Mesenchymal stem cell (in vitro differentiated cells and primary cell): Measurements from ENCODE around the gene YPEL1.

Experiments used
- DNase-seq: peaks from one replicate; pipeline ENCODE4 v3.0.0-alpha.2; 2013
- H2AFZ ChIP-seq: one replicate; pipeline ENCODE4 v1.6.1; 2013; ENCODE audit warnings: low read depth, mild to moderate bottlenecking, control low read depth, inconsistent platforms, low read length, moderate library complexity
- H2AK5ac ChIP-seq: 2 replicates; pipeline ENCODE4 v1.6.1; 2013; ENCODE audit warnings: low read length, moderate library complexity, mild to moderate bottlenecking, inconsistent platforms; ENCODE audit not compliant: severe bottlenecking
- H2BK120ac ChIP-seq: one replicate; pipeline ENCODE4 v1.6.1; 2013; ENCODE audit warnings: low read depth, mild to moderate bottlenecking, inconsistent platforms, low read length, moderate library complexity
- H2BK12ac ChIP-seq, 2 experiments: one replicate each; pipeline ENCODE4 v1.6.1; 2013; ENCODE audit warnings: inconsistent platforms in 2 of 2, low read length in 2 of 2, mild to moderate bottlenecking in 2 of 2, moderate library complexity in 2 of 2, control low read depth in 1 of 2
- H2BK15ac ChIP-seq: one replicate; pipeline ENCODE4 v1.6.1; 2013; ENCODE audit warnings: mild to moderate bottlenecking, low read depth, inconsistent platforms; ENCODE audit not compliant: poor library complexity, severe bottlenecking
- H2BK5ac ChIP-seq: 2 replicates; pipeline ENCODE4 v1.6.1; 2013; ENCODE audit warnings: low read depth, mild to moderate bottlenecking, low read length, control low read depth, inconsistent platforms; ENCODE audit not compliant: poor library complexity, severe bottlenecking
- H3K14ac ChIP-seq, 2 experiments: one replicate each; pipeline ENCODE4 v1.6.1; 2013; ENCODE audit warnings: inconsistent platforms in 2 of 2, low read length in 2 of 2, control low read depth in 1 of 2, mild to moderate bottlenecking in 1 of 2, moderate library complexity in 1 of 2
- H3K18ac ChIP-seq, 2 experiments: one replicate each; pipeline ENCODE4 v1.6.1; 2013; ENCODE audit warnings: inconsistent platforms in 2 of 2, low read length in 2 of 2, control low read depth in 1 of 2, low read depth in 1 of 2, mild to moderate bottlenecking in 1 of 2
- H3K23ac ChIP-seq, 2 experiments: one replicate each; pipeline ENCODE4 v1.6.1; 2013; ENCODE audit warnings: inconsistent platforms in 2 of 2, low read length in 2 of 2, mild to moderate bottlenecking in 2 of 2, moderate library complexity in 2 of 2, control low read depth in 1 of 2
- H3K27ac ChIP-seq: 2 replicates; pipeline ENCODE4 v1.5.1; 2013; ENCODE audit warnings: mild to moderate bottlenecking, moderate library complexity, low read length, control low read depth, inconsistent platforms; ENCODE audit not compliant: poor library complexity, severe bottlenecking
- H3K27me3 ChIP-seq, 2 experiments: 2 replicates each; pipeline versions ENCODE4 v1.6.1 to v1.7.0; 2013; ENCODE audit warnings: low read length in 2 of 2, mild to moderate bottlenecking in 2 of 2, moderate library complexity in 2 of 2, control low read depth in 1 of 2, inconsistent platforms in 1 of 2; ENCODE audit not compliant: control insufficient read depth in 1 of 2, insufficient read depth in 1 of 2
- H3K36me3 ChIP-seq, 2 experiments: 2 replicates each; pipeline versions ENCODE4 v1.6.1 to v1.7.0; 2013; ENCODE audit warnings: low read length in 2 of 2, control low read depth in 1 of 2, inconsistent platforms in 1 of 2, low read depth in 1 of 2, mild to moderate bottlenecking in 1 of 2; ENCODE audit not compliant: insufficient read depth in 2 of 2, control insufficient read depth in 1 of 2
- H3K4ac ChIP-seq, 2 experiments: one replicate each; pipeline ENCODE4 v1.6.1; 2013; ENCODE audit warnings: inconsistent platforms in 2 of 2, low read length in 2 of 2, mild to moderate bottlenecking in 2 of 2, moderate library complexity in 2 of 2, control low read depth in 1 of 2, low read depth in 1 of 2
- H3K4me1 ChIP-seq: 2 replicates; pipeline ENCODE4 v1.6.1; 2013; ENCODE audit warnings: low read depth, low read length, control low read depth; ENCODE audit not compliant: control insufficient read depth, insufficient read depth
- H3K4me2 ChIP-seq: 2 replicates; pipeline ENCODE4 v1.6.1; 2013; ENCODE audit warnings: low read length, mild to moderate bottlenecking, inconsistent platforms; ENCODE audit not compliant: poor library complexity, severe bottlenecking
- H3K4me3 ChIP-seq, 2 experiments: 2 replicates each; pipeline versions ENCODE4 v1.5.1 to v1.7.0; 2013; ENCODE audit warnings: low read length in 2 of 2, mild to moderate bottlenecking in 2 of 2, control low read depth in 1 of 2, low read depth in 1 of 2; ENCODE audit not compliant: insufficient read depth in 1 of 2
- H3K79me1 ChIP-seq: replicated peaks from 2 replicates; pipeline ENCODE4 v1.6.1; 2013; ENCODE audit warnings: mild to moderate bottlenecking, control low read depth, low read length, inconsistent platforms; ENCODE audit not compliant: poor library complexity, severe bottlenecking
- H3K9ac ChIP-seq: 2 replicates; pipeline ENCODE4 v1.7.0; 2013; ENCODE audit warnings: mild to moderate bottlenecking, low read length, moderate library complexity
- H3K9me3 ChIP-seq: 2 replicates; pipeline ENCODE4 v1.7.0; 2013; ENCODE audit warnings: mild to moderate bottlenecking, low read length; ENCODE audit not compliant: control insufficient read depth
- H4K8ac ChIP-seq: one replicate; pipeline ENCODE4 v1.6.1; 2013; ENCODE audit warnings: inconsistent platforms, mild to moderate bottlenecking, low read length, moderate library complexity
- H4K91ac ChIP-seq: one replicate; pipeline ENCODE4 v1.6.1; 2013; ENCODE audit warnings: mild to moderate bottlenecking, low read length, inconsistent platforms
- WGBS: methylation state at CpG from one replicate; pipeline ENCODE4 v1.1.7; 2013; ENCODE audit warnings: mixed read lengths; 5-methylcytosine and 5-hydroxymethylcytosine counted together

Gene YPEL1

DNA sequence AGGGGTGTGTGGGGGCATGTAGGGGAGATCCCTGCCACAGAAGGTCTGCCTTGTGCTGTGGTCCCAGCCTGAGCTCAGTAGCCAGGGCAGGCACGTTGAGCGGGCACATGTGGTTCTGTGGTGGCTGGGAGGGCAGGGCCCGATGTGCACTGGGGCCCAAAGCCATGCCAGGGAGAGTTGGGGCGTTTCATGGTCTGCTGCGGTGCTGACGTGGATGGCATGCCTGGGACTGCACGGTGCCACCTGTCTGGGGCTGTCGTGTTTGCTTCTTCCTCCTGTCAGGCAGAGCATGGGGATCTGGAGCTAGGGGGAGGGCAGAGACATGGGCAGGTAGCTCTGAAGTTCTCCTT is 50.5 kb downstream of the YPEL1 start:
- H4K8ac ChIP-seq = no peak overlapping the region
- H3K4me2 ChIP-seq = no peak overlapping the region
- peaks cover 2% of the 10 kb centered on the region for H3K79me1 ChIP-seq
- H4K91ac ChIP-seq = no peak overlapping the region
- no peak for DNase-seq
- 98% methylated on average over 7 of the region's 8 CpGs for WGBS
- H3K9ac ChIP-seq = no peak overlapping the region
- H3K4me1 ChIP-seq = peaks cover 15% of the 10 kb centered on the region
- H3K9me3 ChIP-seq = no peaks in the 10 kb centered on the region
- no peak overlapping the region for H3K18ac ChIP-seq
- no peak overlapping the region for H3K27ac ChIP-seq
- no peaks in the 10 kb centered on the region for H3K27me3 ChIP-seq
- H3K14ac ChIP-seq = no peak overlapping the region
- H2BK15ac ChIP-seq = no peak overlapping the region
- peaks cover 73 to 84% of the 10 kb centered on the region in 2 experiments for H3K36me3 ChIP-seq
- H3K4me3 ChIP-seq = no peak overlapping the region
- H2AFZ ChIP-seq = no peak overlapping the region
- no peak overlapping the region for H2BK120ac ChIP-seq
- no peak overlapping the region for H3K23ac ChIP-seq
- H2BK5ac ChIP-seq = no peak overlapping the region
- H3K4ac ChIP-seq = no peak overlapping the region
- no peak overlapping the region for H2AK5ac ChIP-seq
- H2BK12ac ChIP-seq = no peak overlapping the region

GRCh38 chr22:21684492-21685163 is 51.0 kb downstream of the YPEL1 start:
- Histone ChIP-seq H3K27me3 (no peaks in the 10 kb centered on the region), H4K91ac (no peak overlapping the region), H3K27ac (no peak overlapping the region), H3K4me1 (peaks cover 15% of the 10 kb centered on the region), H3K9me3 (no peaks in the 10 kb centered on the region), H2BK15ac (no peak overlapping the region), H3K79me1 (peaks cover under 1% of the 10 kb centered on the region), H3K4ac (no peak overlapping the region), H2BK5ac (no peak overlapping the region), H3K14ac (no peak overlapping the region), H2BK120ac (no peak overlapping the region), H3K18ac (no peak overlapping the region), H3K36me3 (peaks cover 70 to 81% of the 10 kb centered on the region in 2 experiments), H3K23ac (no peak overlapping the region), H2BK12ac (no peak overlapping the region), H3K4me2 (no peak overlapping the region), H3K9ac (no peak overlapping the region), H2AK5ac (no peak overlapping the region), H2AFZ (no peak overlapping the region), H3K4me3 (no peak overlapping the region), H4K8ac (no peak overlapping the region)
- no peak for DNase-seq
- WGBS = 98% methylated on average over 18 of the region's 19 CpGs

DNA sequence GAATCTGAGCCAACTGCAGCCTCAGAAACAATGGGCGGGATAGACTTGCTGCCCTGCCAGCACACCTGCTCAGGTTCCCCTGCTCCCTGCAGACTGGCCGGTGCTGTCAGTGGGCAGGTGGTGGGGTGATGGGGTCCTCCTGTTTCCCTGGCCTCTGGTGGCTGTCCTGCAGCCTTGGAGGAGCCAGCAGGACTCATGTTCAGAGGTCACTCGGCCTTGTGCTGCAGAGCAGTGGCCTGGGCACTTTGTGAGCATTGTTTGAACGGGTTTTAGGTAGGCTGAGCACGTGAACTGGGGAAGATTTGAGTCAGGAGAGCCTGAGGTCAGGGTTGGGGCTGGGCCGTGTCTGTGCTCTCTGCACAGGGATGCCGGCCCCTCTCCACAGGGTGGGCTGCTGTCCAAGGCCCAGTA is 52.2 kb downstream of the YPEL1 start:
- Histone ChIP-seq H3K4ac (no peak overlapping the region), H3K4me1 (peaks cover 15% of the 10 kb centered on the region), H3K27ac (no peak overlapping the region), H3K14ac (no peak overlapping the region), H2AK5ac (no peak overlapping the region), H3K18ac (no peak overlapping the region), H4K91ac (no peak overlapping the region), H2BK12ac (no peak overlapping the region), H3K4me2 (no peak overlapping the region), H2BK5ac (no peak overlapping the region), H3K9ac (no peak overlapping the region), H3K23ac (no peak overlapping the region), H2AFZ (no peak overlapping the region), H3K27me3 (no peaks in the 10 kb centered on the region), H3K79me1 (no peaks in the 10 kb centered on the region), H3K36me3 (peaks cover 68 to 70% of the 10 kb centered on the region in 2 experiments), H2BK15ac (no peak overlapping the region), H2BK120ac (no peak overlapping the region), H4K8ac (no peak overlapping the region), H3K4me3 (no peak overlapping the region), H3K9me3 (no peaks in the 10 kb centered on the region)
- 96% methylated on average over 7 of the region's 7 CpGs for WGBS
- no peak for DNase-seq

GRCh38 chr22:21682385-21683175 is 53.0 kb downstream of the YPEL1 start:
- Histone ChIP-seq H2BK15ac (no peak overlapping the region), H2BK120ac (no peak overlapping the region), H3K14ac (no peak overlapping the region), H4K8ac (no peak overlapping the region), H3K4me2 (no peak overlapping the region), H3K9me3 (no peaks in the 10 kb centered on the region), H3K36me3 (peaks cover 60 to 62% of the 10 kb centered on the region in 2 experiments), H3K27ac (no peak overlapping the region), H3K23ac (no peak overlapping the region), H3K4me1 (peaks cover 19% of the 10 kb centered on the region), H4K91ac (peak overlapping the region; percentile 43), H3K4ac (no peak overlapping the region), H3K18ac (no peak overlapping the region), H2BK12ac (no peak overlapping the region), H2AFZ (no peak overlapping the region), H3K4me3 (no peak overlapping the region), H3K27me3 (no peaks in the 10 kb centered on the region), H2BK5ac (no peak overlapping the region), H3K9ac (no peak overlapping the region), H2AK5ac (no peak overlapping the region), H3K79me1 (peaks cover 2% of the 10 kb centered on the region)
- WGBS = 96% methylated on average over 20 of the region's 20 CpGs
- no peak for DNase-seq
